H1 (cell line): Measurements from ENCODE around the gene CCDC82. TPM values are rescaled to one million over a fixed set of nuclear protein-coding genes. Genes with fewer than 3 reads are reported as not detected.

Experiments
- CBX5 ChIP-seq: fragments of 300-800, 300-1000 bp; sonication (generic); IDR thresholded peaks from 2 replicates; pipeline ENCODE4 v1.7.1; 2016; ENCODE audit warnings: antibody characterized with exemption, low read length, low read depth
- EZH2 ChIP-seq: fragments of 200-600 bp; sonication (generic); IDR thresholded peaks from 2 replicates; pipeline ENCODE4 v1.7.1; 2012; ENCODE audit warnings: low read depth, mild to moderate bottlenecking, moderate library complexity, low read length, inconsistent platforms; ENCODE audit not compliant: severe bottlenecking
- JUN ChIP-seq: IDR thresholded peaks from 2 replicates; pipeline ENCODE4 v1.6.1; 2011; ENCODE audit warnings: low read depth, mild to moderate bottlenecking, improper control_type of control experiment, low read length
- SUZ12 ChIP-seq: fragments of 200-600 bp; sonication (generic); IDR thresholded peaks from 2 replicates; pipeline ENCODE4 v1.6.1; 2012; ENCODE audit warnings: mild to moderate bottlenecking, inconsistent platforms, low read length, moderate library complexity, mixed read lengths
- polyA plus RNA-seq, 7 experiments: library from polyadenylated mRNA; depleted of rRNA in 3 of 7; stranded (reverse) in 5 of 7; unstranded in 2 of 7; fragments of >200 nt in 5 of 7; fragments of 200-250 nt in 2 of 7; gene quantifications; 1 replicate in 5 of 7; 2 replicates in 1 of 7; 4 replicates in 1 of 7; pipeline versions ENCODE4 v1.2.1 to v1.2.3, GENCODE V29; 2011 to 2013; ENCODE audit warnings: missing spikeins in 2 of 7, mixed read lengths in 2 of 7
- total RNA-seq: library from RNA; stranded (reverse); fragmentation: NEBNext Ultra II Directional; extraction: Animal tissue kit (Norgen Biotek cat#: 25700); gene quantifications from 2 replicates; pipeline ENCODE4 v1.2.1, GENCODE V29; 2021

The CCDC82 gene
- total and polyA plus RNA-seq, 2 of the 8 experiments (the other 6 are each of a cell fraction or from before 2014, with no cell fraction given): 6.0 to 15.2 TPM

- TF ChIP-seq JUN (no peak), EZH2 (no peak), CBX5 (no peak), SUZ12 (no peak)
These were observed 24.2 kb downstream of the CCDC82 start (continued) for GRCh38 chr11:96365493-96365892.
